ENCODE results near the gene RASA3.

The RASA3 gene

GRCh38 chr13:113973218-113974164 is 158.9 kb downstream of the RASA3 start, which contains the start of gene C13orf46:
Gene C13orf46, minus strand, starts transcription at chr13:113974076. Its CDS starts 79 bp downstream, at chr13:113973997.
- DNase-seq, result no peak

- DNase-seq, result no peak
These were observed 159.8 kb downstream of the RASA3 start for GRCh38 chr13:113972451-113973217.

- no peak for DNase-seq
These were observed 160.8 kb downstream of the RASA3 start for GRCh38 chr13:113971471-113972231.

GRCh38 chr13:113970810-113971470 is 161.5 kb downstream of the RASA3 start:
- DNase-seq, result no peak

GRCh38 chr13:113969973-113970611 is 162.3 kb downstream of the RASA3 start:
- DNase-seq, result no peak

- no peak for DNase-seq
These were observed 163.0 kb downstream of the RASA3 start for GRCh38 chr13:113969311-113969972.

GRCh38 chr13:113968463-113969310 is 163.7 kb downstream of the RASA3 start:
- DNase-seq, result no peak

- no peak for DNase-seq
These were observed 164.5 kb downstream of the RASA3 start for GRCh38 chr13:113967729-113968462.

- no peak for DNase-seq
These were observed 165.2 kb downstream of the RASA3 start for GRCh38 chr13:113967206-113967720.

- no peak for DNase-seq
These were observed 166.2 kb downstream of the RASA3 start for GRCh38 chr13:113965968-113966884.

- no peak for DNase-seq
These were observed 167.0 kb downstream of the RASA3 start for GRCh38 chr13:113965383-113965874.

GRCh38 chr13:113964251-113964995 is 168.0 kb downstream of the RASA3 start:
- DNase-seq, result no peak

- no peak for DNase-seq
These were observed 169.0 kb downstream of the RASA3 start for GRCh38 chr13:113963376-113963775.

GRCh38 chr13:113962975-113963374 is 169.4 kb downstream of the RASA3 start:
- DNase-seq, result no peak

- no peak for DNase-seq
These were observed 170.0 kb downstream of the RASA3 start for GRCh38 chr13:113962386-113962785.

GRCh38 chr13:113960276-113960948 is 172.0 kb downstream of the RASA3 start:
- DNase-seq, result no peak

- DNase-seq, result no peak
These were observed 173.2 kb downstream of the RASA3 start for GRCh38 chr13:113959198-113959597.
